CD14-positive monocyte (primary cell): Measurements from ENCODE around the gene STX8. TPM values are rescaled to one million over a fixed set of nuclear protein-coding genes. Genes with fewer than 3 reads are reported as not detected.

ENCODE experiments used
- DNase-seq, 3 donors: peaks; one replicate each; pipeline ENCODE4 v3.0.0-alpha.2; 2011 to 2022
- H2AFZ ChIP-seq: 2 replicates; pipeline ENCODE4 v1.6.0; 2012; ENCODE audit warnings: mild to moderate bottlenecking, low read depth, low read length, inconsistent platforms; ENCODE audit not compliant: insufficient read depth, poor library complexity, severe bottlenecking
- H3K27ac ChIP-seq, 2 donors: 1 replicate in 1 of 2; 2 replicates in 1 of 2; pipeline ENCODE4 v1.5.1; 2012 to 2013; ENCODE audit warnings: low read length in 2 of 2, control low read depth in 1 of 2, inconsistent platforms in 1 of 2, low read depth in 1 of 2, mild to moderate bottlenecking in 1 of 2
- H3K27me3 ChIP-seq, 2 donors: one replicate each; pipeline versions ENCODE4 v1.6.0 to v1.6.1; 2011 to 2013; ENCODE audit warnings: low read length in 2 of 2; ENCODE audit not compliant: control insufficient read depth in 2 of 2, insufficient read depth in 2 of 2
- H3K36me3 ChIP-seq, 2 donors: replicated peaks in 1 of 2; 1 replicate in 1 of 2; 2 replicates in 1 of 2; pipeline versions ENCODE4 v1.5.1 to v1.6.1; 2012 to 2013; ENCODE audit warnings: low read length in 2 of 2, control low read depth in 1 of 2, inconsistent platforms in 1 of 2, mild to moderate bottlenecking in 1 of 2; ENCODE audit not compliant: insufficient read depth in 2 of 2, control insufficient read depth in 1 of 2
- H3K4me1 ChIP-seq, 2 donors: 1 replicate in 1 of 2; 2 replicates in 1 of 2; pipeline versions ENCODE4 v1.5.1 to v1.6.1; 2012 to 2013; ENCODE audit warnings: low read length in 2 of 2, control low read depth in 1 of 2, inconsistent platforms in 1 of 2, mild to moderate bottlenecking in 1 of 2, moderate library complexity in 1 of 2; ENCODE audit not compliant: insufficient read depth in 2 of 2, control insufficient read depth in 1 of 2
- H3K4me2 ChIP-seq: replicated peaks from 2 replicates; pipeline ENCODE3; 2012; ENCODE audit warnings: low read length, moderate library complexity, mild to moderate bottlenecking; ENCODE audit not compliant: poor library complexity, severe bottlenecking; ENCODE audit errors: extremely low read depth
- H3K4me3 ChIP-seq, 3 experiments: fragments of 200-600 bp in 1 of 3; sonication (generic) in 1 of 3; replicated peaks in 1 of 3; 1 replicate in 2 of 3; 2 replicates in 1 of 3; pipeline ENCODE4 v1.5.1; 2011 to 2013; ENCODE audit warnings: low read length in 3 of 3, mild to moderate bottlenecking in 3 of 3, control low read depth in 2 of 3, low read depth in 2 of 3, inconsistent platforms in 1 of 3, moderate library complexity in 1 of 3
- H3K79me2 ChIP-seq: 2 replicates; pipeline ENCODE4 v1.6.0; 2012; ENCODE audit warnings: mild to moderate bottlenecking, control low read depth, inconsistent platforms, low read length, moderate library complexity; ENCODE audit not compliant: insufficient read depth
- H3K9ac ChIP-seq: 2 replicates; pipeline ENCODE4 v1.6.0; 2017; ENCODE audit warnings: low read length, mild to moderate bottlenecking; ENCODE audit not compliant: insufficient read depth, poor library complexity, severe bottlenecking
- H3K9me3 ChIP-seq, 2 donors: replicated peaks in 1 of 2; 1 replicate in 1 of 2; 2 replicates in 1 of 2; pipeline versions ENCODE4 v1.5.1 to v1.6.1; 2012 to 2013; ENCODE audit warnings: low read length in 2 of 2, control low read depth in 1 of 2; ENCODE audit not compliant: control insufficient read depth in 1 of 2, insufficient read depth in 1 of 2
- H4K20me1 ChIP-seq: 2 replicates; pipeline ENCODE4 v1.6.0; 2012; ENCODE audit warnings: mild to moderate bottlenecking, low read length, control low read depth, moderate library complexity; ENCODE audit not compliant: insufficient read depth
- H3K27ac Mint-ChIP-seq, 7 donors: one replicate each; pipeline ENCODE4 v1.8.0; 2020; ENCODE audit warnings: mild to moderate bottlenecking in 7 of 7, mixed read lengths in 7 of 7, moderate library complexity in 6 of 7, inconsistent platforms in 2 of 7
- H3K27me3 Mint-ChIP-seq, 3 donors: one replicate each; pipeline ENCODE4 v1.8.0; 2021 to 2022; ENCODE audit warnings: low read depth in 3 of 3, mild to moderate bottlenecking in 3 of 3, mixed read lengths in 3 of 3, moderate library complexity in 3 of 3, inconsistent platforms in 1 of 3
- H3K36me3 Mint-ChIP-seq, 2 donors: one replicate each; pipeline ENCODE4 v1.8.0; 2020; ENCODE audit warnings: mixed read lengths in 2 of 2, inconsistent platforms in 1 of 2, mild to moderate bottlenecking in 1 of 2
- H3K4me1 Mint-ChIP-seq: one replicate; pipeline ENCODE4 v1.8.0; 2020; ENCODE audit warnings: mild to moderate bottlenecking, mixed read lengths
- H3K4me3 Mint-ChIP-seq, 2 donors: one replicate each; pipeline ENCODE4 v1.8.0; 2020; ENCODE audit warnings: mild to moderate bottlenecking in 2 of 2, mixed read lengths in 2 of 2, moderate library complexity in 1 of 2
- H3K9me3 Mint-ChIP-seq, 7 donors: one replicate each; pipeline ENCODE4 v1.8.0; 2020 to 2022; ENCODE audit warnings: mixed read lengths in 7 of 7, mild to moderate bottlenecking in 6 of 7, moderate library complexity in 6 of 7, inconsistent platforms in 2 of 7
- CTCF ChIP-seq: fragments of 200-600 bp; IDR thresholded peaks from one replicate; pipeline ENCODE4 v1.8.0; 2022; ENCODE audit warnings: antibody characterized with exemption, mild to moderate bottlenecking
- WGBS: methylation state at CpG from one replicate; pipeline ENCODE4 v1.1.5; 2013; ENCODE audit warnings: missing lambda C conversion rate; ENCODE audit not compliant: insufficient coverage; 5-methylcytosine and 5-hydroxymethylcytosine counted together
- intact Hi-C, 2 donors: fragments of 100-400 bp; cut with micrococcal nuclease; formaldehyde crosslinking; loops; one replicate each; pipeline versions ENCODE4 v1.15.0 to v1.15.1; 2023
- polyA plus RNA-seq, 3 donors: library from polyadenylated mRNA; depleted of rRNA in 1 of 3; unstranded in 2 of 3; stranded (reverse) in 1 of 3; fragments of 300-500 nt in 2 of 3; fragments of >200 nt in 1 of 3; fragmentation: Illumina TruSeq in 2 of 3; gene quantifications; 1 replicate in 2 of 3; 2 replicates in 1 of 3; pipeline ENCODE4 v1.2.3, GENCODE V29; 2012 to 2021

The STX8 gene
- polyA plus RNA-seq, 3 donors: 44.4 to 170 (median 142) TPM

GRCh38 chr17:9533441-9533840 is 42.2 kb downstream of the STX8 start:
- Histone ChIP-seq H3K27me3 (no peaks in the 10 kb centered on the region), H4K20me1 (no peaks in the 10 kb centered on the region), H3K4me1 (no peaks in the 10 kb centered on the region), H3K9ac (no peak overlapping the region), H3K4me3 (no peak overlapping the region), H2AFZ (no peak overlapping the region), H3K27ac (no peak overlapping the region), H3K9me3 (no peaks in the 10 kb centered on the region), H3K36me3 (no peaks in the 10 kb centered on the region), H3K79me2 (no peaks in the 10 kb centered on the region), H3K4me2 (no peak overlapping the region)
- Mint-ChIP-seq H3K27ac (no peak overlapping the region), H3K36me3 (peaks cover 16 to 36% of the 10 kb centered on the region in 2 donors), H3K4me1 (peaks cover 2% of the 10 kb centered on the region), H3K4me3 (no peak overlapping the region), H3K27me3 (no peaks in the 10 kb centered on the region), H3K9me3 (no peaks in the 10 kb centered on the region)
- TF ChIP-seq CTCF: no peak
- no CpG with 5 or more reads among the region's 4 CpGs for WGBS
- no peak for DNase-seq
- intact Hi-C loops: no loop called here

GRCh38 chr17:9532715-9533114 is 42.9 kb downstream of the STX8 start:
- Mint-ChIP-seq H3K27ac (no peak overlapping the region), H3K9me3 (no peaks in the 10 kb centered on the region), H3K36me3 (peaks cover 16 to 36% of the 10 kb centered on the region in 2 donors), H3K27me3 (no peaks in the 10 kb centered on the region), H3K4me1 (peaks cover 2% of the 10 kb centered on the region), H3K4me3 (no peak overlapping the region)
- H2AFZ ChIP-seq: no peak overlapping the region
- no peaks in the 10 kb centered on the region for H4K20me1 ChIP-seq
- no peaks in the 10 kb centered on the region for H3K4me1 ChIP-seq
- H3K36me3 ChIP-seq: no peaks in the 10 kb centered on the region
- WGBS: 100% methylated on average over 1 of the region's 3 CpGs
- DNase-seq: no peak
- no peak overlapping the region for H3K4me3 ChIP-seq
- no peak for TF ChIP-seq CTCF
- H3K9me3 ChIP-seq: no peaks in the 10 kb centered on the region
- no peak overlapping the region for H3K9ac ChIP-seq
- H3K4me2 ChIP-seq: no peak overlapping the region
- no peaks in the 10 kb centered on the region for H3K79me2 ChIP-seq
- no peaks in the 10 kb centered on the region for H3K27me3 ChIP-seq
- intact Hi-C loops: no loop called here
- H3K27ac ChIP-seq: no peak overlapping the region
